Activated CD4-positive, alpha-beta T cell treated with anti-CD3 and anti-CD28 coated beads, Interleukin-2, amount 50 U/mL, for 16 hours (primary cell): Measurements from ENCODE around the gene TNNT1.
"Not testable (repeated sequence)": the region's sequence is repeated elsewhere in the genome, so short reads cannot be mapped to it uniquely, and the experiment has no call there.

ENCODE experiments used
- DNase-seq: peaks from one replicate; pipeline ENCODE4 v3.0.0-alpha.2; 2020

The TNNT1 gene, protein sequence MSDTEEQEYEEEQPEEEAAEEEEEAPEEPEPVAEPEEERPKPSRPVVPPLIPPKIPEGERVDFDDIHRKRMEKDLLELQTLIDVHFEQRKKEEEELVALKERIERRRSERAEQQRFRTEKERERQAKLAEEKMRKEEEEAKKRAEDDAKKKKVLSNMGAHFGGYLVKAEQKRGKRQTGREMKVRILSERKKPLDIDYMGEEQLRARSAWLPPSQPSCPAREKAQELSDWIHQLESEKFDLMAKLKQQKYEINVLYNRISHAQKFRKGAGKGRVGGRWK

DNA sequence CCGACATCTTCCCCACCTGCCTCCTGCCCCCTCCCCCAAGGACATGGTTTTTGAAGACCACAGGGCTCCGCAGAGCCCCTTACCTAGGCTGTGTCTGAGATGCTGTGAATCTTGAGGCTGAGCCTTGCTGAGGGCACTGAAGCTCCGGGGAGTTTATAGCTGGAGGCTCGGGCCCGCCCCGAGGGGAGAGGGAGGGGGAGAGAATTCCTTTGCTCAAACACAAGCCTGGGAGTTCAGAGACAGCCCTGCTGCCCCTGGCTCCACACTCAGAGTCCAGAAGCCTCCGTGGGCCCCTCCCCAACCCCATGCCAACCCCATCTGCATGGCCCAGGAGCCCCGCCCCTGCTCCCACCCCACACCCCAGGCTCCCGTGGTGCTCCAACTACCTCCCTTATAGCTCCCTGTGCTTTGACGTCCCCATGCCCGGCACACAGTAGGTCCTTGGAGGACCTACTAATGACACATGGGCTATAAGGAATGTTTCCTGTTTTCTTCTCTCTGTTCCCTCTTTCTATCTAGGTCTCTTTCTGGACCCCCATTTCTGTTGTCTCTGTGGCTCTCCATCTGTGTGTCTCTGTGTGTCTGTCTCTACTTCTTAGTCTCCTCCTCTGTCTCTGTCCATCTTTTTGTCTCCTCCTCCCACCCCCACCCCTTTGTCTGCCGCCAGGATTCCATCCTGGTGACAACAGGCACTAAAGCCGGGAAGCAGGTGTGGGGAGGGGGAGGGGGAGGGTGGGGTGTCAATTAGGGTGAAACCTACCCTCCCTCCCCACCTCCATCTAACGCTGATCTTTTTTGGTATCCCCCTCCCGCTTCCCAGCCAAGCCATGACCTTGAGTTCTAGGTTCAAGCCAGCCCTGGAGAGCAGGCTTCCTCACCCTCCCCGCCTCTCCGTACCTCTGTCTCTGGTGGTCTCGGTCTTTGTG, at the start of gene TNNT1:
TNNT1 (minus strand) TSS at position 129 of the 926 bp plus-strand sequence. CDS start 2,049 bp downstream, outside the sequence.
- DNase-seq = no peak

DNA sequence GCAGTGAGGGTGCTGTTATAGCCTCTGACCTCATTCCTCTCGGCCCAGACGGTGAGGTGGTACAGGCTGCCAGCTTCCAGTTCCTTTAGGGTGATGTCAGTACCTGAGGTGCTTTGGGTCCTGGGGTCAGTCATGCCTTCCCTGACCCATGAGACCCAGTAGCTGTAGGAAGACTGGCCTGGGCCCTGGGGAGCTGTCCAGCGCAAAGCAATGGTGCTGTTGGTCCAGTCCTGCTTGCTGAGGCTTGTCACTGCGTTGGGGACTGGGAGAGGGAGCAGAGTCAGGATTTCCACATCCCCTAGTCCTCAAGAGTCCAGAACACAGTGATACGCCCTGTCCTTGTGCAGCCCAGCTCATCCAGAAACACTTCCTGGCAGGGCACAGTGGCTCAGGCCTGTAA, 49.6 kb upstream of the TNNT1 start:
- no peak for DNase-seq

- DNase-seq = peak; percentile 22
These were observed 48.5 kb upstream of the TNNT1 start for GRCh38 chr19:55197528-55197927.

- no peak for DNase-seq
These were observed 47.8 kb upstream of the TNNT1 start for GRCh38 chr19:55196803-55197202.

- DNase-seq = no peak
These were observed 44.5 kb upstream of the TNNT1 start for GRCh38 chr19:55193481-55193880.

DNA sequence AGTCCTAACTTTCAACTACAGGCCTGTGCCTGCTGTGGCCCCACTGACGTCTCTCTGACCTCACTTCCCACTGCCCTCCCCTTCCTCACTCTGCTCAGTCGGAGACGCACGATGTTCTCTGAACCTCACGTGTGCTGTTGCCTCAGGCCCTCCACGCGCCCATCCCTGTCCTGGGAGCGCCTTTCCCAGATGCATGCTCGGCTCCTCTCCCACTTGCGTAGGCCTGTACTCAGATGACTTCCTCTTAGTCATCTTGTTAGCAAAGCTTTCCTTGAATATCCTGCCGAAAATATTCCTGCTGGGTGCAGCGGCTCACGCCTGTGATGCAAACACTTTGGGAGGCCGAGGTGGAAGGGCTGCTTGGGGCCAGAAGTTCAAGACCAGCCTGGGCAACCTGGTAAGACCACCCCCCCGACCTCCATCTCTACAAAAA, 40.4 kb upstream of the TNNT1 start:
- DNase-seq = no peak

DNA sequence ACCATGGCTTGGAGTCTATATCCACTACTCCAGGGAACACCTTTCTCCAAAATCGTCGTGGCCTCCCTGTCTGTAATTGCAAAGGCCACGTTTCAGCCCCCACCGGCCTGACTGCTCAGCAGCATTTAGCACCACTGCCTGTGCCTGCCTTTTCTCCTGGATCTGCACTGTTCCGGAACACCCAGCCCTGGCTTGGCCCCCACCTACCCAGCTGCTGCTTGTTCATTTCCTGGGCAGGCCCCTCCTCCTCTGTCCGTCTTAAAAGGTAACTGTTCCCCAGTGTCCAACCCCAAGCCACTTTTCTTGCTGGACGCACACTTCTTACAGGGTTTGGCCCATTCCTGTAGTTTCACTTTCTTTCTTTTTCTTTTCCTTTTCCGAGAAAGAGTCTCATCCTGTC, 39.6 kb upstream of the TNNT1 start:
- DNase-seq = no peak

GRCh38 chr19:55186080-55186479, 37.1 kb upstream of the TNNT1 start:
- no peak for DNase-seq

DNA sequence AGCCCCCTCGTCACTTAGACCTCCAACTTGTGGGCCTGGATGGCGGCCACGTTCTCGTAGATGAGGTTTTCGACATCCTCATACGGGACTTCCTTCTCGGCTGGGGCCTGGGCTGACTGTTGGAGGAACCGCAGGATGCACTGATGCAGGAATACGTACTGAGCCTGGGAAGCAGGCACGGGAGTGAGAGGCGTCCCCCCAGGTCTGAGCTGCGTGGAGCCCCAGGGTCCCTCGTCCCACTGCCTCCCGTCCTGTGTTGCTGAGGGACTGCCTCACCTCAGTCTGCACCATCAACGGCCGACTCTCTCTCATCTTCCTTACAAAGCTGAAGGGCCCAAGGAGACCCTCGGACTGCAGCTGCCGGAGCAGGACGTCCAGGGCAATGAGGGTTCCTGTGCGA, 32.7 kb upstream of the TNNT1 start:
- DNase-seq = no peak

- DNase-seq = no peak
These were observed 30.8 kb upstream of the TNNT1 start, which contains the start of gene SYT5 for GRCh38 chr19:55179606-55180484. Gene SYT5, minus strand, starts transcription at chr19:55180289. Its CDS starts 1,248 bp downstream, at chr19:55179041.

DNA sequence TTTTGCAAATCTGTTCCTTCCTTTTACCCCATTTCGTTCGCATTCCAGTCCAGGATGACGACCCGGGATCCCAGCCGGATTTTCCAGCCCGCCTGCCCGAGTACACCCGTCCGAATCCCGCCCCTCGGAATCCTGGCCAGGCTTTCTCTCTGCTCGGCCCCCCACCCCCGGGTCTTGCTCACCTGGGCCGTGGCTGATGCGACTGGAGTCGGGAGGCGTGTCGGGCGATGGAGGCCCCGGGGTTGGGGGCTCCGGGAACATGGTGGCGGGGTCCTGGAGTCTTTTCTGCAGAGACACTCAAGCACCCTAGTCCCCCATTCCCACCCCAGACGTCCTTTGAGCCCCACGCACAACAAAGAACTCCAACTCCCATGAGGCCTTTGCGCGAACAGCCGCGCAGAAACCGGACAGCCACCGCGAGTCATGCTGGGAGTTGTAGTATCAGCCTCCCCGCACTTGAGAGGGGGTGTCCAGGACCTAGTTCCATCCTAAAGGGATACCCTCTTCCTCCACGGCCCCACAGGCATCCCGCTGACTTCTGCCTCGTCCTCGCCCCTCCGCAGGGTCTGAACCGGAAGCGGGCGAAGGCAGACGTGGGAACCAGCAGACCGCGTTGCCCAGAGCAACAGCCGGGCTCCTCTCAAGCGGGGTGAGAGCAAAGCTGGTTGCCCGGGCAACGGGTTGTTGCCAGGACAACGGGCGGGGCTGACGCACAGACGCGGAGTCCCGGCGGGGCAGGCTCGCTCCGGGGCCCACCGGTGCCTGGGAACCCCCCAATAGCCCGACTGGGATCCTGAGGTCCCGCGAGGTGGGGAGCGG, 30.0 kb upstream of the TNNT1 start:
- peak; percentile 84 for DNase-seq

GRCh38 chr19:55176076-55176475, 27.1 kb upstream of the TNNT1 start:
- no peak for DNase-seq

- DNase-seq = no peak
These were observed 26.3 kb upstream of the TNNT1 start for GRCh38 chr19:55175117-55175867.

- no peak for DNase-seq
These were observed 25.6 kb upstream of the TNNT1 start for GRCh38 chr19:55174425-55175116.

- DNase-seq = no peak
These were observed 24.9 kb upstream of the TNNT1 start for GRCh38 chr19:55173714-55174409.

GRCh38 chr19:55173186-55173713, 24.2 kb upstream of the TNNT1 start:
- DNase-seq = no peak

GRCh38 chr19:55172741-55173140, 23.7 kb upstream of the TNNT1 start:
- DNase-seq = no peak

- DNase-seq = not testable (repeated sequence)
These were observed 23.3 kb upstream of the TNNT1 start for GRCh38 chr19:55172318-55172717.

DNA sequence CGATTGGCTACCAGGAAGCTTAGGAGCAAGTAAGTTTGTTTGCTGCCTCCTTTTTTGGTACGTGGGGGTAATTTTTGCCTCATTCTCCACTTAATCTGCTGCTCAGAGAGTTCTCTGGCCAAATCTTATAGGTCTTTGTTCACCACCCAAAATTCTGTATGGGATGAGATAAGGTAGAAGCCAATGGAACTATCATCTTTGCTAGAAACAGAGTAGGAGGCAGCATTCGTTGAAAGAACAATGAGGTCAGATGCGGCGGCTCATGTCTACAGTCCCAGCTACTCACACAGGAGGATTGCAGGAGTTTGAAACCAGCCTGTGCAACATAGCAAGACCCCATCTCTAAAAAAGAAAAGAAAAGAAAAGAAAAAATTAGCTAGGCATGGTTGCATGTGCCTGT, 22.4 kb upstream of the TNNT1 start:
- DNase-seq = no peak

- no peak for DNase-seq
These were observed 20.1 kb upstream of the TNNT1 start for GRCh38 chr19:55169136-55169535.
